Measurements from ENCODE around the gene C6orf120.

DNA sequence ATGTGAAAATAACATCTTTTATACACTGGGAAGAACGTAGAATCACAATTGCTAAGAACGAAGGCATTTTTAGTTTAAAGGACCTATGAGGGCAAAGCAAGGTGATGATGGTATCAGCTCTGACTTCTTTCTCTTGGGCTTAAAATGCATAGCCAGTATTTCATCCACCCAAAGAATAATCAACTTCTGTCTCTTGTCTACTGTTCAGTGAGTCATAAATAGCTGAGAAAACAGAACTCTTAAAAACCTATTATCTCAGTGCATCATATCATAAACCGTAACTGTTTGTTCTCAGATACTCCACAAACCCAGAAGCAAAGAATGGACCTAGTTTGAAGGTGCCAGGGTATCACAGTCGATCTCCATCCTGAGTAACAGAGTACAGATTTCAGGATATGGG is 17.2 kb downstream of the C6orf120 start:
- TF ChIP-seq EZH2 (IDR thresholded peaks at IDR 0.05; ENCODE audit: borderline replicate concordance, insufficient read depth, low read depth, low read length, poor library complexity, severe bottlenecking), result no peak
- TF ChIP-seq, protein P1, sequence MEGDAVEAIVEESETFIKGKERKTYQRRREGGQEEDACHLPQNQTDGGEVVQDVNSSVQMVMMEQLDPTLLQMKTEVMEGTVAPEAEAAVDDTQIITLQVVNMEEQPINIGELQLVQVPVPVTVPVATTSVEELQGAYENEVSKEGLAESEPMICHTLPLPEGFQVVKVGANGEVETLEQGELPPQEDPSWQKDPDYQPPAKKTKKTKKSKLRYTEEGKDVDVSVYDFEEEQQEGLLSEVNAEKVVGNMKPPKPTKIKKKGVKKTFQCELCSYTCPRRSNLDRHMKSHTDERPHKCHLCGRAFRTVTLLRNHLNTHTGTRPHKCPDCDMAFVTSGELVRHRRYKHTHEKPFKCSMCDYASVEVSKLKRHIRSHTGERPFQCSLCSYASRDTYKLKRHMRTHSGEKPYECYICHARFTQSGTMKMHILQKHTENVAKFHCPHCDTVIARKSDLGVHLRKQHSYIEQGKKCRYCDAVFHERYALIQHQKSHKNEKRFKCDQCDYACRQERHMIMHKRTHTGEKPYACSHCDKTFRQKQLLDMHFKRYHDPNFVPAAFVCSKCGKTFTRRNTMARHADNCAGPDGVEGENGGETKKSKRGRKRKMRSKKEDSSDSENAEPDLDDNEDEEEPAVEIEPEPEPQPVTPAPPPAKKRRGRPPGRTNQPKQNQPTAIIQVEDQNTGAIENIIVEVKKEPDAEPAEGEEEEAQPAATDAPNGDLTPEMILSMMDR (IDR thresholded peaks at IDR 0.05), result no peak

All from B cell (primary cell).